Suppressor macrophage (primary cell): ENCODE measurements around the gene PCDH17.
A peak's percentile ranks its signal among the peaks of the same experiment; 100 is the strongest.

Experiments used
- DNase-seq, 4 experiments: peaks; one replicate each; pipeline ENCODE4 v3.0.0-alpha.2; 2020 to 2022
- total RNA-seq, 17 experiments: gene quantifications; one replicate each; lab custom pipeline; 2026; ENCODE audit warnings: mixed read lengths in 6 of 17, inconsistent platforms in 3 of 17; lab: John Stamatoyannopoulos, UW

PCDH17 gene
- 0 to 3.2 (median 0) reads per million in 17 experiments for total RNA-seq

DNA sequence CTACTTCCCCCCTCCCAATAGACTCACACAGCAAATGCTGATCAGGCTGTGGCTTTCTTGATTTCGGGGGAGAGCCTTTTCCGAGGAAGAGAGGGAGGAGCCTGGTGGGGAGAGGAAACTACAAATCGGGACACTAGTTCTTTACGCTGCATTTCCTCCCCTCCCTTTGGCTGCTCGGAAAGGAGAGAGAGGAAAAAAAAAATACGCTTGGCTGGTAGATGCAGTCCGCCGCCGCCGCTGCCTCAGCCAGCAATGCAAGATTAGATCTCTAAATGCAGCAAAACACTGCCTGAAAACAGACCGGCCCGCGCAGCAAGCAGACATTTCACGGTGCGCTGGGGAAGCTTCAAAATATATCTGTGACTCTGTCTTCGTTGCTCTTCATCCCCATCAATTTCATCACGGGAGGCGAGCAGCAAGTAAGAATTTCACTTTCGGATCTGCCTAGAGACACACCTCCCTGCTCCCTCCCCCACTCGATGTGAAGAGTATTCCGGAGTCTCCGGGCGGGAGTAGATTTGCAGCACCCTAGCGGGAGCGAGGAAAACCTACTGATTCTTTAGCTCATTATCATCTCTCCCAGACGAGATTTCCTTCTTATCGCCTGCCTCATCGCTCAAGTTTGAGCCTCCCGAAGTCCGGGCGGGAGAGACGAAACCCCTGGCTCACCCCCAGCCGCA lies at the start of gene PCDH17:
Gene PCDH17 (plus strand): TSS at position 149 of the 680 bp plus-strand sequence. CDS start 803 bp downstream, outside the sequence.
- DNase-seq: peak in 1 of 4 experiments; percentile 3

GRCh38 chr13:57582032-57582431 lies 49.5 kb upstream of the PCDH17 start:
- DNase-seq: no peak

DNA sequence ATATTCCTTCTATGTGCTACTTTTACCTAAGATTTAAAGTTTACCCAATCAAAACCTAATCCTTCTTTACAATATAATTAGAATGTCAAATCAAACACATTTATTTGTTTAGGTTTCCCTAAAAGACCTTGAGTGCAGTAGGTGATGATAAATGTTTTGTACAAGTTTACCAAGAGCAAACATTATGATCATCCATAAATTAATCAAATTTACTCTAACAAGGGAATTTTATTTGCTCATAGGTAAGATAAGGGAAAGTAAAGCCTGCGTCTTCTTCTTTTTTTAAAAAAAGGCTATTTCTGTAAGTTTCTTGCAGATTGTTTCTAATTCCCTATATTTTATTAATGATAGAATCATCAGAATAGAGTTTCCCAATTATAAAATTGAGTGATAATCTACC lies 48.0 kb upstream of the PCDH17 start:
- DNase-seq: no peak

DNA sequence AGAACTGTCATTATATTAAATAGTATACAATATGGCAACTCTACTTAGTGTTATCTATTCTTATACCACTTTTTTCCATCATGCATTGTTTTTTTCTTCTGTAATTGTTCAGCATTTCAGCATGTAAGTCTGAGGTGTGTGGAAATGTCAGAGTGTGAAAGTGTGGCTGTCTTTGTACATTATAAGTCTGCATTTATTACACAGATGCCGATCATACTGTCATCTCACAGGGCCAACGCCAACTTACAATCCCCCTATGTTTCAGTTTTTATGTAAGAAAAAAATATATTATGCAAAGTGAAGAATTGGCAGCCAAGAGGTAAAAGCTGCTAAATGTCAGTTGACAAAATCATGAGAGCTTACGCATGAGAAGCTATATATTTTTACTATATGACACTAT lies 42.9 kb upstream of the PCDH17 start:
- DNase-seq: no peak

DNA sequence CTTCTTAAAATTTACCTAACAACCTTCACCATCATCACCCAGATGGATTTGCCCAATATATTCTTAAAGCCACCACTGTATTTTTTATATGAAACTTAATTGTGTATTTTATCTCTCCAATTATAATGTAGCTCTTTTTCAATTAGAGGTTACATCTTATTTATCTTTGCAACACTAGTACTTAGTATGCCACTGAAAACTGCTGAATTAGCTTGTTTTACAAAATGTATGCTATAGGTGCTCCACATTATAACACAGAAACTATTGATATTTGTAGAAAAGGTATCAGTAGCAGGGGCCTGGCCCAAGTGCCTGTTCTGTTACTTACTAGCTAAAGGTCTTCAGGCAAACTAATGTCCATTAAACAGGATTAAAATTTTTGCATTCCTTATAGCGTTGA lies 35.8 kb upstream of the PCDH17 start:
- DNase-seq: no peak

GRCh38 chr13:57601536-57601935 lies 30.0 kb upstream of the PCDH17 start:
- DNase-seq: no peak

GRCh38 chr13:57604442-57604841 lies 27.1 kb upstream of the PCDH17 start:
- DNase-seq: no peak

DNA sequence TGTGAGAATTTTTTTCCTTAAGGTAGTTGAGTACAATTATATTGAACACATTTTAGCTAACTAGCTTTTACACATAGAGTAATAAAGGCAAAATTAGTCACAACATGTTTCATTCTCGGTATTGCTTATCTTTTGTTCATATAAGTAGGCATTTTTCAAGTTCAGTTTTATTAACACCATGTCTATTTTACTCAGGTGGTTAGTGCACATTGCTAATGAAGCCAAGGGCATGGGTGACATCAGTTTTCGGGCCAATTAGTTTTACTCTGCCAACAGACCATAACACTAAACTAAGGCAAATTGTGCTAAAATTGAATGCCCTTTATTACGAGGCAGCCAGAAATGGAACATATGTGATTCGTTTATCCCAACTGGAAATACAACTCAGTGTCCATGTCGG lies 19.6 kb upstream of the PCDH17 start:
- no peak for DNase-seq

GRCh38 chr13:57612568-57612967 lies 19.0 kb upstream of the PCDH17 start:
- no peak for DNase-seq

DNA sequence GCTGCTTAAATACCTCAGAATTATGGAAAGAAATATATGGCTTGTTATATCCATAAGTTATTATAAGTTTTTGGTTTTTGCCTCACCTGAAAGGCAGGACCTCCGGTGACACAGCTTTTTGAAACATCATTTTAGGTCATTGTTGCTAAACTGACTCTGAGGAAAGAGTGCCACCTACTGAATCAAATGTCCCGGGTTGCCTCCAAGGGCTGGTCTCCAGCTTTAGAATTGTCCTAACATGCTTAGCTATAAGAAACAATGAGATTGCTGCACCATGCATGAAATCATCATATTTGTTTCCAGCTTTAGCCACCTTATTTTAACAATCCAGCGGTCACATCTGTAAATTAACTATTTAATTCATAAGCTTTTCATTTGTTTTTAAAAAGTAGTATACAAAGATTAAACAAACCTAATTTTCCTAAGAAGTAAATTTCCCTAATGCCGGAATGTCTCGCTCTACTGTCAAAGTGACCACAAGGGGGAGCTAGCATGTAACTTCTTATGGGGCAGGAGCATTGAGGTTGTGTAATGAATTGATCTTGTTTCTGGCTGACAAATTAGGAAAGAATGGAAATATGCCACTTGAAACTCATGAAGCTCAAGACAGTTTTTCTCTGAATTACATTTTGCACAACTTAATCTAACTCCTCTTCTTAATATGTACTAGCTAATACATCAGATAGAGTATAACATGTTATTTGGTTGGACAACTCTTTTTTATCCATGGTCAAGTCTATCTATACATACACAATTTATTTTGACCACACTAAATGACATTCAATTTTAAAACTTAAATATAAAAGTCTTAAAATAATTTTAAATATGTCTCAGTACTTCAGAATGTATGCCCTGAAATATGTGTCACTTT lies 6.7 kb upstream of the PCDH17 start:
- peak; percentile 61 to 80 (median 66) for DNase-seq

DNA sequence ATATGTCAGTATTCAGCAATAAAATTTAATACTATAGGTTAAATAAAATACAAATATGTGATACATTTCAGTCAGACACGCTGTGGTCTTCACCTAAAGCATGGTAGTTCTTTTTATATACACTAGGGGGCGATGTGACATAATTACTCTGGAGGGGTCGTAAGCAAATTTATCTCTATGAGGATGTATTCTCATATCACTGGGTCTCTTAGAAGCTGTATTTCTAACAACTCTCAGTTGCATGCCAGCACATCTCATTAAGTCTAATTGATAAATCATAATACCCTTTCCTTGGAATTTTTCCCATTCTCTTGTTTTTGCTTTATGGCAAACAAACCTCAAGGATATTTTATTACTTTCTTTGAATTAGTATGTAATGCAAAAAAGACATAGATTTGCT lies 3.9 kb upstream of the PCDH17 start:
- peak in 3 of 4 experiments; percentile 5 to 57 (median 25) for DNase-seq

- DNase-seq: peak in 1 of 4 experiments; percentile 3
Observed at GRCh38 chr13:57629391-57629804, 2.1 kb upstream of the PCDH17 start.

DNA sequence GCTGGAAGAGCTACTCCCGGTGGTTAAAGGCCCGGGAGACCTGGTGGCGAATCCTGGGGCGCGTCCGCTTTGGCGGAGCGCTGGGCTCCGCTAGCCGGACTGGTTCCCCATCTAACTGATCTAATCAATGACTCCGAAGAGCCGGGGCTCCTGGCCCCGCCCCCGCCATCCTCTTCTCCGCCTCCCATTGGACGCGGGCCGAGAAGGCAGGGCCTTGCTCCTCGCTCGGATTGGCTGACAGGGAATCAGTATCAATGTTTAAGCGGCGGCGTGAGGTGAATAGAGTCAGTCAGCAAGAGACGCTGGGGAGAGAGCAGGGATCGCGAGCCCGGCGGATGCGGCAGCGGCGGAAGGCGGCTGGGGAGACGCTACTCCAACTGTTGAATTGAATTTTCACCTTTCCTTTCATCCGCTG lies 1.7 kb upstream of the PCDH17 start:
- DNase-seq: peak in 3 of 4 experiments; percentile 21 to 44 (median 33)

- DNase-seq: no peak
Observed at GRCh38 chr13:57630661-57631595, 616 bp upstream of the PCDH17 start.

- DNase-seq: no peak
Observed at GRCh38 chr13:57632276-57633140, 964 bp downstream of the PCDH17 start.

GRCh38 chr13:57633141-57633949 lies 1.8 kb downstream of the PCDH17 start:
- DNase-seq: peak in 2 of 4 experiments; percentile 23 to 38

DNA sequence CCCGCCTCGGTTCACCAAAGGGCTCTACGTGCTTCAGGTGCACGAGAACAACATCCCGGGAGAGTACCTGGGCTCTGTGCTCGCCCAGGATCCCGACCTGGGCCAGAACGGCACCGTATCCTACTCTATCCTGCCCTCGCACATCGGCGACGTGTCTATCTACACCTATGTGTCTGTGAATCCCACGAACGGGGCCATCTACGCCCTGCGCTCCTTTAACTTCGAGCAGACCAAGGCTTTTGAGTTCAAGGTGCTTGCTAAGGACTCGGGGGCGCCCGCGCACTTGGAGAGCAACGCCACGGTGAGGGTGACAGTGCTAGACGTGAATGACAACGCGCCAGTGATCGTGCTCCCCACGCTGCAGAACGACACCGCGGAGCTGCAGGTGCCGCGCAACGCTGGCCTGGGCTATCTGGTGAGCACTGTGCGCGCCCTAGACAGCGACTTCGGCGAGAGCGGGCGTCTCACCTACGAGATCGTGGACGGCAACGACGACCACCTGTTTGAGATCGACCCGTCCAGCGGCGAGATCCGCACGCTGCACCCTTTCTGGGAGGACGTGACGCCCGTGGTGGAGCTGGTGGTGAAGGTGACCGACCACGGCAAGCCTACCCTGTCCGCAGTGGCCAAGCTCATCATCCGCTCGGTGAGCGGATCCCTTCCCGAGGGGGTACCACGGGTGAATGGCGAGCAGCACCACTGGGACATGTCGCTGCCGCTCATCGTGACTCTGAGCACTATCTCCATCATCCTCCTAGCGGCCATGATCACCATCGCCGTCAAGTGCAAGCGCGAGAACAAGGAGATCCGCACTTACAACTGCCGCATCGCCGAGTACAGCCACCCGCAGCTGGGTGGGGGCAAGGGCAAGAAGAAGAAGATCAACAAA lies 2.6 kb downstream of the PCDH17 start:
- no peak for DNase-seq

GRCh38 chr13:57634839-57635165 lies 3.3 kb downstream of the PCDH17 start:
- DNase-seq: no peak

DNA sequence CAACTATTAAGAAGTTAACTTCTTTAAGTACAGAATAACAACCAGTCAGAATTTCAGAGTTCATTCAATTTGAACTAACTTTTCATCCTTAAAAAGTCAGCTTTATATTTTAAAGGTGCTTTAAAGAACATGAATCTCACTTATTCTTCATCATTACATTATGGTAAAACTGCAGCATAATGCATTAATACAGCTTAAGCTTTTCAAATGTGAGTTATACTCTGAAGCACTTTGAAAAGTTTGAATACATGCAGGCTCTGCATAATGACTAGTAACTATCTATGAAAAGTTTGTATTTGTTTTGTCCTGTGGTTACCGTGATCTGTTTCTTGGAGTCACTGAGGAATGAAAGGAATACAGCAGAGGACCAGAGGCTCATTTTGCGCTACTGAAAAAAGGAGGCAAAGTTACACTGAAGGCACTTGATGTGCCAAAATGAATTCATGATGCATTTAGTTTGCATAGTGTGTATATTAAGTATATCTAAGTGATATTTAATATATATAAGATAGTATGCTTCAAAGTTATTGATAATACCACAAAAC lies 4.1 kb downstream of the PCDH17 start:
- DNase-seq: no peak
